Measurements from ENCODE around the gene EEF2.
A peak's percentile ranks its signal among the peaks of the same experiment; 100 is the strongest.
"Not testable (repeated sequence)": the region's sequence is repeated elsewhere in the genome, so short reads cannot be mapped to it uniquely, and the experiment has no call there.

EEF2 gene

GRCh38 chr19:3968556-3969434 is 16.5 kb downstream of the EEF2 start:
- no peak overlapping the region for H3K4me3 ChIP-seq (ENCODE audit: low read depth, low read length)
- H3K27me3 ChIP-seq (ENCODE audit: insufficient read depth, low read depth, severe bottlenecking): no peaks in the 10 kb centered on the region
- H3K27ac ChIP-seq: 0 out of 2 replicates have a peak overlapping the region, but pooled peaks have one; percentile 18
- no peak for TF ChIP-seq CTCF (IDR thresholded peaks at IDR 0.05; ENCODE audit: low read depth, low read length)
- peaks cover 61% of the 10 kb centered on the region for H3K36me3 ChIP-seq
- no peaks in the 10 kb centered on the region for H3K9me3 ChIP-seq (ENCODE audit: severe bottlenecking)
- peak; percentile 52 for DNase-seq

- H3K27me3 ChIP-seq (ENCODE audit: insufficient read depth, low read depth, severe bottlenecking); H3K9me3 ChIP-seq (ENCODE audit: severe bottlenecking); DNase-seq; H3K27ac ChIP-seq; H3K4me3 ChIP-seq (ENCODE audit: low read depth, low read length): not testable (repeated sequence)
- peaks cover 69% of the 10 kb centered on the region for H3K36me3 ChIP-seq
These were observed 17.3 kb downstream of the EEF2 start for GRCh38 chr19:3967983-3968382.

GRCh38 chr19:3966051-3967017 is 18.9 kb downstream of the EEF2 start:
- Histone ChIP-seq H3K4me3 (ENCODE audit: low read depth, low read length) (no peak overlapping the region), H3K9me3 (ENCODE audit: severe bottlenecking) (no peaks in the 10 kb centered on the region), H3K36me3 (peaks cover 79% of the 10 kb centered on the region), H3K27ac (no peak overlapping the region), H3K27me3 (ENCODE audit: insufficient read depth, low read depth, severe bottlenecking) (no peaks in the 10 kb centered on the region)
- DNase-seq: no peak
- no peak for TF ChIP-seq CTCF (IDR thresholded peaks at IDR 0.05; ENCODE audit: low read depth, low read length)

GRCh38 chr19:3964256-3965194 is 20.7 kb downstream of the EEF2 start:
- no peak for DNase-seq
- Histone ChIP-seq H3K9me3 (ENCODE audit: severe bottlenecking) (no peaks in the 10 kb centered on the region), H3K36me3 (peaks cover 96% of the 10 kb centered on the region), H3K4me3 (ENCODE audit: low read depth, low read length) (no peak overlapping the region), H3K27me3 (ENCODE audit: insufficient read depth, low read depth, severe bottlenecking) (no peaks in the 10 kb centered on the region), H3K27ac (no peak overlapping the region)
- no peak for TF ChIP-seq CTCF (IDR thresholded peaks at IDR 0.05; ENCODE audit: low read depth, low read length)

- H3K9me3 ChIP-seq (ENCODE audit: severe bottlenecking): no peaks in the 10 kb centered on the region
- peaks cover 96% of the 10 kb centered on the region for H3K36me3 ChIP-seq
- H3K27me3 ChIP-seq (ENCODE audit: insufficient read depth, low read depth, severe bottlenecking): no peaks in the 10 kb centered on the region
- no peak for TF ChIP-seq CTCF (IDR thresholded peaks at IDR 0.05; ENCODE audit: low read depth, low read length)
- no peak overlapping the region for H3K4me3 ChIP-seq (ENCODE audit: low read depth, low read length)
- DNase-seq: no peak
- no peak overlapping the region for H3K27ac ChIP-seq
These were observed 21.6 kb downstream of the EEF2 start for GRCh38 chr19:3963458-3964255.

Measured in WERI-Rb-1 (cell line).